Suppressor macrophage treated with lipopolysaccharide for 1 hour (primary cell): Measurements from ENCODE around the gene CCM2L.

ENCODE experiments used
- DNase-seq, 3 donors: peaks; one replicate each; pipeline ENCODE4 v3.0.0-alpha.2; 2020 to 2022

CCM2L gene

GRCh38 chr20:32010101-32010500 lies at the start of gene CCM2L:
TSS of gene CCM2L (plus strand) at chr20:32010438. CDS start at chr20:32010455, 17 bp downstream.
- no peak for DNase-seq

- no peak for DNase-seq
These were observed 47.5 kb upstream of the CCM2L start for GRCh38 chr20:31962761-31963160.

GRCh38 chr20:31963889-31964288 lies 46.3 kb upstream of the CCM2L start:
- DNase-seq: no peak

GRCh38 chr20:31966991-31967655 lies 43.1 kb upstream of the CCM2L start:
- no peak for DNase-seq

GRCh38 chr20:31967830-31968249 lies 42.4 kb upstream of the CCM2L start, which contains the start of gene XKR7:
TSS of gene XKR7 (plus strand) at chr20:31968151. CDS start at chr20:31968176, 25 bp downstream.
- peak; percentile 34 to 63 (median 47) for DNase-seq

GRCh38 chr20:31968291-31969126 lies 41.7 kb upstream of the CCM2L start:
- peak; percentile 75 to 91 (median 84) for DNase-seq

- no peak for DNase-seq
These were observed 40.2 kb upstream of the CCM2L start for GRCh38 chr20:31969991-31970390.

GRCh38 chr20:31972471-31973021 lies 37.7 kb upstream of the CCM2L start:
- no peak for DNase-seq

- no peak for DNase-seq
These were observed 35.9 kb upstream of the CCM2L start for GRCh38 chr20:31974296-31974695.

GRCh38 chr20:31974951-31975487 lies 35.2 kb upstream of the CCM2L start:
- DNase-seq: no peak

- DNase-seq: no peak
These were observed 34.4 kb upstream of the CCM2L start for GRCh38 chr20:31975874-31976273.

- DNase-seq: no peak
These were observed 33.2 kb upstream of the CCM2L start for GRCh38 chr20:31977080-31977479.

GRCh38 chr20:31979713-31980426 lies 30.4 kb upstream of the CCM2L start:
- no peak for DNase-seq

GRCh38 chr20:31981784-31982183 lies 28.5 kb upstream of the CCM2L start:
- no peak for DNase-seq

GRCh38 chr20:31984981-31985471 lies 25.2 kb upstream of the CCM2L start:
- DNase-seq: no peak

GRCh38 chr20:31987744-31988143 lies 22.5 kb upstream of the CCM2L start:
- no peak for DNase-seq

- no peak for DNase-seq
These were observed 21.7 kb upstream of the CCM2L start for GRCh38 chr20:31988430-31989015.

GRCh38 chr20:31989030-31989645 lies 21.1 kb upstream of the CCM2L start:
- no peak for DNase-seq

- DNase-seq: no peak
These were observed 19.4 kb upstream of the CCM2L start for GRCh38 chr20:31990641-31991338.

GRCh38 chr20:31991339-31991705 lies 18.9 kb upstream of the CCM2L start:
- no peak for DNase-seq

- DNase-seq: no peak
These were observed 18.2 kb upstream of the CCM2L start for GRCh38 chr20:31992086-31992485.
